GM18498 (cell line): Measurements from ENCODE around the gene PSAPL1.

Experiments
- ATAC-seq: cut with Tn5 transposase; IDR thresholded peaks from one replicate; pipeline ENCODE4 v1.9.1; 2021; ENCODE audit warnings: mild to moderate bottlenecking, moderate library complexity; ENCODE audit not compliant: unreplicated experiment

The PSAPL1 gene

DNA sequence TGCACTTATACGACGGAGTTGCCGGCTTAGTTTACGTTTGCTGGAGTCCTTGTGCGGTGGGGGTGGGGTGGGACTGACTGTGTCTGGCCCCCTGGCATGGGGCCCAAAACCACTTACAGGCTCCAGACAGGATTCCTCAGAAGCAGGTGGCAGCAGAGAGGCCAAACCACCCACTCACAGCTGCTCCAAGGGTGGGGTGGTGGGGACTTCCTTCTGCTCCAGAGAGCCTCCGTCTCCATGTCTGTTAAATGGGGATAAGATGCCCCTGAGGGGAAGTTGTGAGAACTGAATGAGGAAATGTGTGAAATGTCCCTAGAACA lies 36.7 kb downstream of the PSAPL1 start:
- no peak for ATAC-seq

- no peak for ATAC-seq
Measured at GRCh38 chr4:7397206-7398103, 37.3 kb downstream of the PSAPL1 start.

DNA sequence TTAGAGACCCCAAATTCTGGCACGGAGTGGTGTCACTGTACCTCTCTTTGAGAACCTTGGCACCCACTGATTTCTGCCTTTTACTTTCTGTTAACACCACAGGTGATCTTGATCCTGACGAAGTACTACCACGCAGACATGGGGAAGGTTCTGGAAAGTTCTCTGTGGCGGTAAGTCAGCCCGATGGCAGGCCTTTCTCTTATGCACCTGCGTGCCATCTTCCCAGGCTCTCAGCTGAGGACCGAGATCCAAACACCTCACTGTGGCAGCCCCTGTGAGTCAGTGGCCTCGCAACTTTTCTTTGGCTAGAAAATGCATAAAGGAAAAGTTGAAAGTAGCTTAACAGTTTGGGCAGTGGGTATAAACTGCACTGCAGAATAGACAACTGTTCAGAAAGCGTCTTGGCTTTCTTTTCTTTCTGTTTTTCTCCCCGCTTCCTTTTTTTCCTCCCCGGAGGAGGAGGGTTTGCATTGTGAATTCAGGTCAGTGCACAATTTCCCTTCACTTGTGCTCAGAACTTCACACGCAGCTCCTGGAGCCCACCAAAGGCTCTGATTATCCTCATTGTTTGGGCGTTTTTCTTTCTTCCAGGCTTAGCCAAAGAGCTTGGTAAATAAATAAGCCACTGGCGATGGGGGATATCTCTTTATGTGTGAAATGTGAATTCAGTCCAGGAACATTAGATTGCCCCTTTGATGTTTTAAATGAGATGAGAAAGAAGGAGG lies 38.4 kb downstream of the PSAPL1 start:
- no peak for ATAC-seq

DNA sequence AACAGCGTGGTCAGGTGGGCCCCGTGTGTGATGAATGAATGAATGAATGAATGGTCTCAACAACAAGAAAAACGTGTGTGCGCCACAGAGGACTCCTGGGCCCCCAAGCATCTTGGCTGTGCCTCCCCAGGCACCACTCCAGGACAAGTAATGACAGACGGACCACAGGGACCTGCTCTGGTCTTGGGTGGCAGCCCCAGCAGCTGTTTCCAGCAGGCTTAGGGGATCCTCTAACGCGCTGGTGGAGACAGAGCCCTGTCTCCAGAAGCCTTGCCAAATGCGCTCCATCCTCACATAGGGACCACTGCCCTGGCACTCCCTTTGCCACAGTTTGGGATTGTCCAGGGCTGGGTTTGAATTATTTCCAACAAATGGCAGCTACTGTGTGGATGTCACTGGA lies 39.1 kb downstream of the PSAPL1 start:
- ATAC-seq: no peak

DNA sequence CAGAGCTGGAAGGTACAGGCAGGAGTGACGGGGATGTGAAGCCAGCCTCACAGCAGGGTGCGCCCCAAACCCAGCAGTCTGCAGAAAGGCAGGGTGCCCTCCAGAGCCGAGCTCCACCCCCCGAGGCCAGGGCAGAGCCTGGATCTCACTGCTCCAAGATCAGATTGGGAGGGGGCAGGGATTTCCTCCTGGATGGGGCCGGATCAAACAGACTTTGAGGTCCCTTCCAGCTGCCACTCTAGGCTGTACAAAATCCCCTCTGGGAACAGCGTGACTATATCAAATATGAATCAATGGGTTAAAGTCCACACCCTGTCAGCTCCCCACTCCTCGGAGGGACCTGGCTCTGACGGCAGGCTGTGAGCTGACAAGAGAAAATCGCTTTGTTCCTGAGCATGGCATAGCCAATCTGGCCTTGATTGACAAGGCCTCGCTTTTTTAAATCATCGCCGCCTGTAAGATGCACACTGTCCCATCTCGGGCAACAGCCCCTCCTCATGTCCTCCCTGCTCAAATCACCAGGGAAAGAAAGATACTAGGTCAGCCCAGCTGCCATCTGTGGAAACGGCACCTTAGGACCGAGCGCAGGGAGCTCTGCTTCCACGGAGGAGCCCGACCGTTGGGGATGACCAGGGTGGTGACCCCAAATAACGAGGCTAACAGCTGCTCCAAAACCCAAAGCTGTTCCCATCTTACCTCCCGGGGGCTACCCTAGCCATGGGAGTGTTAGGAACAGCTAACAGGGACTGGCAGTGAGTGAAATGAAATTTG lies 39.9 kb downstream of the PSAPL1 start:
- ATAC-seq: no peak

DNA sequence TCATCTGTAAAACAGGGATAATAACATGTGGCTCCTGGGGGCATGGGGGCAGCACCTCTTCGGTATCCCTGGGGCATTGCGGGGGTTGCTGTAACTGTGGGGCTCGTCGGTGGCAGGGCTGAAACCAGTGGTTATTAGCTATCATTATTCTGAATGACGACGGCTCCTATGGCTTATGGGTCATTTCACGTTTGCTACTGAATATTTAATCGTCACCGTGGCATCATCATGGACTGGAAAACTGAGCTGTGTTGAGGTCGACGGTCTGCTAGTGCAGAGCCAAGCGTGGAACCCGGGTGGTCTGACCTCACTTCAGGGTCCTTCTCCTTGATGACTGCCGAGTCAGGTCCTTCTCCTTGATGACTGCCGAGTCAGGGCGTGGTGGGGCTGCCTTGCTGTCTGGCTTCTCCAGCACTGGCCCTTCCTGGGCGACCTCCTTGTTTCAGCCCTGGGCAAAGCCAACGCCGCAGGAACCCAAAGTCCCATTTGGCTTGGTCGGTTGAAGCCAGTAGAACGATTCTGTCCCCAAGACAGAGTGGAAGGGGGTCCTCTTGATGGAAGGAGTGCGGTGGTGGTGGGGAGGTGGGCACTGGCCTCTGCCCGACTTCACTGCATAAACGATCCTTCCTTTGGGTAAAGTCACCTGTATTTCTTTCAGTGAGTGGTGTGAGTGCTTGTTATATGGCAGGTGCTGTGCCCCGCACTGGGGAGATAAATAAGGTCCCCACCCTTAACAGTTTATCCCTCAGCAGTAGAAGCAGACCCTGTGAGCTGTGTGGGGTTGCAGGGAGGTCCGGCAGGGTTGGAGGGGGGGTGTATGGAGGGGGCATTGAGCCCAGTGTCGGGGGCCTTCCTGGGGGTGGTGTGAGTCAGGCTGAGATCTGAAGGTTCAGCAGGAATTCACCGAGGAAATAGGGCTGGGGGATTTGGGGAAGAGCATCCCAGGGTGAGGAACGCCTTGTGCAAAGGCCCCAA lies 40.8 kb downstream of the PSAPL1 start:
- no peak for ATAC-seq

DNA sequence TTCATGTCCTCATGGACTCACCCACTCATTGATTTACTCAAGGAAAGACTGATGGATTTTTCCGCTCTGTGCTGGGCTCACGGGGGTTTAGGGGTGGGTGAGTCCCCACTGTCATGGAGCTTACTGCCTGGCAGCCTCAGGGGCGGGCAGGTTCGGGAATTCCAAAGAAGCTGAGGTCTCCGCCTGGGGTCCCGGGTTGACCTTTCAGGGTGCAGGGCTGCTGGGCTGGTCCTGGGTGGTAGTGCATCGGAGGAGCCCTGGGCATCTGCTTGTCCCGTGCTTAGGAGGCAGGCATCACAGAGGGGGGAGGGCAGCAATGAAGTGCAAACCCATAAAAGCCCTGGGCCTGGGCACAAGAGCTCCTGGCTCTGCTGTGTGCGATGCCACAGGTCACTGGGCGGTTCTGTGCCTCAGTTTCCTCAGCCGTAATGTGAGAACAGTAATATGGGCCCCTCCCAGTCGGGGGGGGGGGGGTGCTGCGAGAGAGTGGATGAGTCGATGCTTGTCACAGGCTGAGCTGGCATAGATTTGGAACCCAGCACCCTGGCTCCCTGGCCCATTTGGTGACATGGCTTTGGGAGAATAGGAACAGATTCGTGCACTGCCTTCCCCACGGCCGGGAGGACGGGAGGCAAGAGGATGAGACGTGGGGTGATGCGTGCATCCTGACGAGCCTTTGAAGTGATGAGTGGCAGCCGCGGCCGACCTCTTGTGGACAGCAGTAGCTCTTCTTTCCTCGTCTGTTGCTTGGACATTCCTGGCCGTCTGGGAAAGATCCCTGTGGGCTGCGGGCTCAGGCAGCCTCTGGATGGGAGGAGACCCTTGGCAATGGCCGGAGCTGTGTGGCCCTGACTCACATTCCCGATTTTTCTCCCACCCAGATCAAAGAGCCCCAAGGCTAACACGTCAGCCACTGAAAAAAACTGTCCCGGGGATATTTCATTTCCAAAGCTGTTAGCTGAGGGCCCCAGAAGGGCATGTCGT lies 42.0 kb downstream of the PSAPL1 start:
- ATAC-seq: no peak

GRCh38 chr4:7391637-7392437 lies 42.9 kb downstream of the PSAPL1 start:
- ATAC-seq: no peak

- ATAC-seq: no peak
Measured at GRCh38 chr4:7390906-7391636, 43.7 kb downstream of the PSAPL1 start.

DNA sequence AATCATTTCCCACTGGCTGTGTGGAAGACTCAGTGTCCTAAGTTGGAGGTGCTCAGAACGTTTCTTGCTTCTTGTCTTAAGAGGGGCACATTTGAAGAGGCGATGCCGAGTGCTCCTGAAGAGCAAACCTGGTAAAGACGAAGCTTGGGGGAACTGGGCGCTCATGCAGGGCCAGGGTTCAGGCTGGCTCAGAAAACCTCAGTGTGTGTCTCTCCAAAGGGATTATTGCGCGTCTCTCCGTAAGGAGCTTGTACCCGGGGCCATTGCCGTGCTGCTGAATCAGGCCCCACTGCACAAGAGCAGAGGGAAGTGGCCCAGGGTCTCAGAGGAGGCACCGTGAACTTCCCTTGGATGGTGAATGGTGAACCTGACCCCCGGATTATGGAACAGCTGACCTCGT lies 44.4 kb downstream of the PSAPL1 start:
- ATAC-seq: no peak

- ATAC-seq: no peak
Measured at GRCh38 chr4:7389719-7390118, 45.0 kb downstream of the PSAPL1 start.

DNA sequence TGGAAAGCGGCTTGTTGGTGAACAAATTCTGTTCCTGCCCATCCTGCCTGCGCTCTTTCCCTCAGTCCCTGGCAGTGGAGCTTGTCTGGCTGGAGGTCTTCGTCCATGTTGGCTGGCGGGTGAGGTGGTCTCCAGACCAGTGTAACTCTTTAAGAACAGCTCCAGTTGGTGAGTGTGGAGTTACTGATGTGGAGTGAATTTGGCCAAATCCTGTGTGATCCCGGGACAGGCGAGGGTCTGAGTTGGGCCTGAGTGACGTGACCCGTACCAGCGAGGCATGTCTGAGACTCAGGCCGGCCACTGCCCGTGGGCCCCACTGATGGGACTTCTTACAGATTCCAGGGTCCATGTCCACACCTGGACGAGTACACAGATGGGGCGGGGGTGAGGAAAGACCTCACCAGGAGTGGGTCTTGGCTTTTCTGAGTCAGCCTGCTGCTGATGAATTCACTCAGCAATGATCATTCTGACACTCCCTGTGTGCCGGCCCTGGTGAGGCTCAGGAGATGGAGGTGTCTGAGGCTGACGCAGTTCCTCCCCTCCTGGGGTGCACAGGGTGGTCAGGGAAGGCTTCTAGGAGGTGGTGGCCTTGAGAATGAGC lies 45.5 kb downstream of the PSAPL1 start:
- ATAC-seq: no peak

DNA sequence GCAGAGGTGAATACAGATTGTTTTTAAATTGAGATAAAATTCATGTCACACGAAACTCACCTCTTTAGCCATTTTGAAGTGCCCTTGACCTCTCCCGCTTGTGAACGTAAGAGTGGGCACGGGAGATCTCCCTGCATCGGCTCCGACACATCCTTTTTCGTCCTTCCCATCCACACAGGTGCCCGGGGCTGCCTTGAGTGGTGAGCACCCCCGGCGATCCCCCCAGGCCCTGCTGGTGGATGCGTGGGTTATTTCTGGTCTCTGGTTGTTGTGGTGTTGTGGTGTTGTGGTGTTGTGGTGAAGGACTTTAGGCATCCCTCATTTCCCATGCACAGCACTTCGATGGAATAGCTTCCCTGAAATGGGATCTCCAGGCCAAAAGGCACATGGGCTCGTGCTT lies 46.1 kb downstream of the PSAPL1 start:
- no peak for ATAC-seq

DNA sequence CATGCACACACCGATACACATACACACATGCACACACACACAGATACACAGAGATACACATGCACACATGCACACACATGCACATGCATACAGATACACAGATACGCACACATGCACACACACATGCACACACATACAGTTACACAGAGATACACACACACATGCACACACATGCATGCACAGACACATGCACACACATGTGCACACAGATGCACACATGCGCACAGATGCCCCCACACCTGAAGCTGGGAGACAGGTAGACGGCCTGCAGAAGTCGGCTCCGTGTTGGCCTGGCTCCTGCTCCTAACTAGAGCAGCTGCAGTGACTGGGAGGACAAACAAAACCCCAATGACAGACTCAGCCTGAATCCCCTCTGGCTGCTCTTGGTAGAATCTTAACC lies 46.8 kb downstream of the PSAPL1 start:
- no peak for ATAC-seq

DNA sequence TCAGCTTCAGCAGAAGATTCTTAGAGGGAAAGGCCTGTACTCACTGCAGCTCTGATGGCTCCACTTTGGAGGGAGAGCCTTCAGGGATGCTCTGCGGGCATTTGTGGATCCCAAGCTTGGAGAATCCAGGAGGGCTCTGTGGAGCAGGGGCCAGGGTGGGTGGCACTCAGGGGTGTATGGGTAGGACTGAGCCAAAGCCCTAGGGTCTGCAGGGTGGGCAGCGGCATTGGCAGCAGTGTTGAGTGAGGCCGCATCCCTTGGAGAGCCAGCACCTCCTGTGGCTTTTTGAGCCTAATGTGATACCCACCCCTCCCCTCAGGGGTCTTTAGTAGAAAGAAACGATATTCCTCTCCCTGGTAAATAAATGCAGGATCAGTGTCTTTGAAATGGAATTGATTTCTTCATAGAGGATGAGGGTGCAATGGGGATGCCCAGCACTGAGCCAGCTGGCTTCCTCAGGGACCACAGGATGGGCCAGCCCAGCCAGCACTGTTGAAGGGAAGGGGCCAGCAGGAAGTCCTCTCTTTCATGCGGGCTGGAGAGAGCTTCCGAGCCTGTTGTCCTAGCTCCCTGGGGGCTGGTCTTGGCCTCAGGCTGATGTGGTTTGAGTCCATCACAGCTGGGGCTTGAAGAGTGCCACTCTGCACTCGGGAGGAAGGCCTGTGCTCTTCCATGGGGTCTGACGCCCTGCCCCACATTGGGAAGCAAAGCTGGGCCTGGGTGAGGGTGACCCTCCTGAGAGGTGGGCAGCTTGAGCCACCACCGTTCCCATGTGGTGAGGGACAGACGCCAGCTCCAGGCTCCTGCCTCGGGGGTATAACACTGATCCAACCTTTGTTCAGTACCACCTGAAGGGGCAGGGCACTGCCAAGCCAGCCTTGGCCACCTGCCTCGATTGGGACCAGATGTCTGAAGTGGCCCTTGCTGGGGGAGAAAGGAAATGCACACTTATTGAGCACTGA lies 49.5 kb downstream of the PSAPL1 start:
- no peak for ATAC-seq
